Measurements from ENCODE around the gene ZCWPW1. TPM values are rescaled to one million over a fixed set of nuclear protein-coding genes. Genes with fewer than 3 reads are reported as not detected.
"Not testable (repeated sequence)": the region's sequence is repeated elsewhere in the genome, so short reads cannot be mapped to it uniquely, and the experiment has no call there.

ZCWPW1 gene
- polyA plus RNA-seq, 1 of the 3 experiments (the other 2 are of a cell fraction) = 4.1 TPM

- Histone ChIP-seq H3K9ac (no peak overlapping the region), H3K9me3 (no peaks in the 10 kb centered on the region), H3K27ac (ENCODE audit: low read depth in 2 of 2, low read length in 1 of 2) (no peak overlapping the region), H3K9me2 (no peaks in the 10 kb centered on the region), H3K79me2 (ENCODE audit: insufficient read depth) (no peaks in the 10 kb centered on the region), H3K4me2 (no peak overlapping the region), H3K27me3 (ENCODE audit: insufficient read depth) (no peaks in the 10 kb centered on the region), H4K20me1 (ENCODE audit: insufficient read depth) (no peaks in the 10 kb centered on the region), H2AFZ (ENCODE audit: low read depth) (no peak overlapping the region), H3K36me3 (replicated peaks in 1 of 2; ENCODE audit: control insufficient read depth in 1 of 2, insufficient read depth in 2 of 2, low read length in 1 of 2) (no peaks in the 10 kb centered on the region), H3F3A (replicated peaks; ENCODE audit: insufficient read depth) (peaks cover 3% of the 10 kb centered on the region), H3K4me1 (ENCODE audit: control insufficient read depth in 1 of 2, insufficient read depth in 2 of 2, low read depth in 1 of 2, low read length in 1 of 2) (no peaks in the 10 kb centered on the region), H3K4me3 (ENCODE audit: low read depth in 2 of 2, low read length in 1 of 2) (no peak overlapping the region)
- ChIA-PET CTCF (interaction anchor here (0.6 to 5.3 kb wide), 8 partner anchors 7 to 249 kb away, joined by 3 to 57 read pairs (median 4); partner anchors contain the start of genes NYAP1, POP7 and SPACDR), POLR2A (interaction anchor here (0.5 kb wide), 1 partner anchor 222 kb away, joined by 3 read pairs; no protein-coding TSS in a partner anchor)
- 90% methylated on average over 14 of the region's 14 CpGs for WGBS (ENCODE audit: low lambda C conversion rate)
- no peak for DNase-seq
- TF ChIP-seq CTCF (IDR thresholded peaks at IDR 0.05) (0 out of 2 replicates have a peak, but pooled peaks have one; percentile 15), IRF3 (IDR thresholded peaks at IDR 0.05; ENCODE audit: low read depth, low read length) (no peak)
These were observed 28.1 kb upstream of the ZCWPW1 start for GRCh38 chr7:100456562-100456961.

GRCh38 chr7:100455206-100455605 lies 26.7 kb upstream of the ZCWPW1 start:
- Histone ChIP-seq H3K9me2 (no peaks in the 10 kb centered on the region), H3K36me3 (replicated peaks in 1 of 2; ENCODE audit: control insufficient read depth in 1 of 2, insufficient read depth in 2 of 2, low read length in 1 of 2) (no peaks in the 10 kb centered on the region), H2AFZ (ENCODE audit: low read depth) (no peak overlapping the region), H3K4me2 (no peak overlapping the region), H3K79me2 (ENCODE audit: insufficient read depth) (no peaks in the 10 kb centered on the region), H3K9ac (no peak overlapping the region), H3K9me3 (no peaks in the 10 kb centered on the region), H3F3A (replicated peaks; ENCODE audit: insufficient read depth) (peaks cover 3% of the 10 kb centered on the region), H3K27me3 (ENCODE audit: insufficient read depth) (no peaks in the 10 kb centered on the region), H4K20me1 (ENCODE audit: insufficient read depth) (no peaks in the 10 kb centered on the region), H3K4me1 (ENCODE audit: control insufficient read depth in 1 of 2, insufficient read depth in 2 of 2, low read depth in 1 of 2, low read length in 1 of 2) (peaks cover 0 to under 1% of the 10 kb centered on the region in 2 experiments; a peak in 1 of 4 replicates), H3K27ac (ENCODE audit: low read depth in 2 of 2, low read length in 1 of 2) (no peak overlapping the region), H3K4me3 (ENCODE audit: low read depth in 2 of 2, low read length in 1 of 2) (no peak overlapping the region)
- 84% methylated on average over 3 of the region's 3 CpGs for WGBS (ENCODE audit: low lambda C conversion rate)
- ChIA-PET POLR2A (interaction anchor here (0.6 to 2.0 kb wide), 5 partner anchors 18 to 131 kb away, joined by 3 to 4 read pairs (median 3); partner anchors contain the start of genes FBXO24, LRCH4, TSC22D4 and ZCWPW1), CTCF (interaction anchor here (0.8 to 5.3 kb wide), 10 partner anchors 8 to 270 kb away, joined by 3 to 57 read pairs (median 7); partner anchors contain the start of genes MEPCE, NYAP1, SPACDR and ZCWPW1)
- TF ChIP-seq MEF2A (IDR thresholded peaks at IDR 0.05; ENCODE audit: borderline replicate concordance, low read depth) = no peak
- TF ChIP-seq POLR2AphosphoS5 (IDR thresholded peaks at IDR 0.05; ENCODE audit: low read depth, low read length) = no peak
- no peak for TF ChIP-seq REST (IDR thresholded peaks at IDR 0.05; ENCODE audit: low read depth, low read length)
- TF ChIP-seq IRF3 (IDR thresholded peaks at IDR 0.05; ENCODE audit: low read depth, low read length) = no peak
- TF ChIP-seq USF1 (IDR thresholded peaks at IDR 0.05; ENCODE audit: borderline replicate concordance, low read depth) = no peak
- TF ChIP-seq GABPA (IDR thresholded peaks at IDR 0.05; ENCODE audit: low read depth) = no peak
- no peak for TF ChIP-seq RXRA (IDR thresholded peaks at IDR 0.05; ENCODE audit: borderline replicate concordance, low read depth)
- TF ChIP-seq SIN3A (IDR thresholded peaks at IDR 0.05; ENCODE audit: borderline replicate concordance, low read depth, low read length) = no peak
- no peak for TF ChIP-seq TCF12 (IDR thresholded peaks at IDR 0.05)
- no peak for TF ChIP-seq NRF1 (IDR thresholded peaks at IDR 0.05; ENCODE audit: low read depth, low read length)
- TF ChIP-seq SMC3 (IDR thresholded peaks at IDR 0.05; ENCODE audit: low read depth, low read length) = no peak
- no peak for DNase-seq

GRCh38 chr7:100453854-100454253 lies 25.4 kb upstream of the ZCWPW1 start:
- H3F3A ChIP-seq (replicated peaks; ENCODE audit: insufficient read depth); H3K9me3 ChIP-seq; H3K9ac ChIP-seq; H3K4me3 ChIP-seq (ENCODE audit: low read depth in 2 of 2, low read length in 1 of 2); H3K9me2 ChIP-seq; H3K27me3 ChIP-seq (ENCODE audit: insufficient read depth); H3K4me1 ChIP-seq (ENCODE audit: control insufficient read depth in 1 of 2, insufficient read depth in 2 of 2, low read depth in 1 of 2, low read length in 1 of 2); DNase-seq; H3K36me3 ChIP-seq (replicated peaks in 1 of 2; ENCODE audit: control insufficient read depth in 1 of 2, insufficient read depth in 2 of 2, low read length in 1 of 2); H3K79me2 ChIP-seq (ENCODE audit: insufficient read depth); H3K27ac ChIP-seq (ENCODE audit: low read depth in 2 of 2, low read length in 1 of 2); H3K4me2 ChIP-seq; H2AFZ ChIP-seq (ENCODE audit: low read depth); H4K20me1 ChIP-seq (ENCODE audit: insufficient read depth): not testable (repeated sequence)
- ChIA-PET POLR2A (interaction anchor here (1.2 to 2.0 kb wide), 2 partner anchors 22 to 26 kb away, joined by 3 to 4 read pairs; partner anchors contain the start of gene TSC22D4), CTCF (interaction anchor here (0.9 to 5.3 kb wide), 7 partner anchors 10 to 238 kb away, joined by 3 to 57 read pairs (median 6); partner anchors contain the start of genes NYAP1 and SPACDR)
- WGBS (ENCODE audit: low lambda C conversion rate) = 74% methylated on average over 7 of the region's 8 CpGs

Data from SK-N-SH (cell line).